Muscle layer of duodenum (tissue), 2 donors: ENCODE results near the gene CLDN34.

Experiments
- H3K27ac ChIP-seq: one replicate; pipeline ENCODE4 v1.7.0; 2013; ENCODE audit warnings: mild to moderate bottlenecking, low read length
- H3K27me3 ChIP-seq: one replicate; pipeline ENCODE4 v1.7.0; 2013; ENCODE audit warnings: low read depth, mild to moderate bottlenecking, control low read depth, low read length
- H3K36me3 ChIP-seq, 2 donors: one replicate each; pipeline ENCODE4 v1.7.0; 2013; ENCODE audit warnings: low read length in 2 of 2, control low read depth in 1 of 2, mild to moderate bottlenecking in 1 of 2; ENCODE audit not compliant: insufficient read depth in 2 of 2, control insufficient read depth in 1 of 2
- H3K4me1 ChIP-seq, 2 donors: one replicate each; pipeline ENCODE4 v1.7.0; 2013; ENCODE audit warnings: low read length in 2 of 2, mild to moderate bottlenecking in 2 of 2, control low read depth in 1 of 2, moderate library complexity in 1 of 2; ENCODE audit not compliant: insufficient read depth in 2 of 2, control insufficient read depth in 1 of 2
- H3K4me3 ChIP-seq, 2 donors: one replicate each; pipeline ENCODE4 v1.7.0; 2013; ENCODE audit warnings: low read length in 2 of 2, low read depth in 1 of 2, mild to moderate bottlenecking in 1 of 2
- H3K9me3 ChIP-seq, 2 donors: one replicate each; pipeline ENCODE4 v1.7.0; 2013; ENCODE audit warnings: low read length in 2 of 2, control low read depth in 1 of 2, mild to moderate bottlenecking in 1 of 2; ENCODE audit not compliant: control insufficient read depth in 1 of 2
- donor health status: healthy.

Gene CLDN34

DNA sequence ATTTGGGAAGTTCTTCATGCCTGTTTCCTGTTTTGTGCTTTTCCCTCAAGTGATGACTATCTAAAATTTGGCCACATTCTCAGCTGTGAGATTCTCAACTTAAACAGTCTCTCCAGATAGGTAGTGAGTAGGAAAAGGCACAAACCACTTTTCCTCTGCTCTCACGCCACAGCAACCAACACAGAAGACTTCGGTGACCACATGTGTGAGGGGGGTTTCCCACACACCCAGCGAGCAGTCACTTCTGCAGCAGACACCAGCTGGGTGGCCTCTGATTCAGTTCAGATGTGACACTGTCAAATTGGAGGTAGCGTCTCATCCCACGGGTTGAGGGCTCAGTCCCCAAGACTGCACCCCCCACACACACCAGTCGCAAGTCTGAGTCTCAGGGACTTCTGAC, 25.1 kb upstream of the CLDN34 start:
- Histone ChIP-seq H3K4me3 (no peak overlapping the region), H3K4me1 (no peaks in the 10 kb centered on the region), H3K36me3 (no peaks in the 10 kb centered on the region), H3K9me3 (no peaks in the 10 kb centered on the region), H3K27me3 (no peaks in the 10 kb centered on the region), H3K27ac (no peak overlapping the region)

GRCh38 chrX:9943420-9943819, 23.7 kb upstream of the CLDN34 start:
- H3K9me3 ChIP-seq = no peaks in the 10 kb centered on the region
- H3K4me3 ChIP-seq = no peak overlapping the region
- no peak overlapping the region for H3K27ac ChIP-seq
- H3K27me3 ChIP-seq = no peaks in the 10 kb centered on the region
- H3K36me3 ChIP-seq = no peaks in the 10 kb centered on the region
- no peaks in the 10 kb centered on the region for H3K4me1 ChIP-seq

- H3K27me3 ChIP-seq = no peaks in the 10 kb centered on the region
- H3K27ac ChIP-seq = no peak overlapping the region
- H3K4me1 ChIP-seq = no peaks in the 10 kb centered on the region
- H3K4me3 ChIP-seq = no peak overlapping the region
- H3K36me3 ChIP-seq = no peaks in the 10 kb centered on the region
- H3K9me3 ChIP-seq = no peaks in the 10 kb centered on the region
Measured at GRCh38 chrX:9947131-9947794, 19.9 kb upstream of the CLDN34 start.

GRCh38 chrX:9948406-9948805, 18.8 kb upstream of the CLDN34 start:
- H3K36me3 ChIP-seq = no peaks in the 10 kb centered on the region
- H3K9me3 ChIP-seq = peaks cover 0 to 2% of the 10 kb centered on the region in 2 donors
- H3K27ac ChIP-seq = no peak overlapping the region
- H3K27me3 ChIP-seq = no peaks in the 10 kb centered on the region
- no peak overlapping the region for H3K4me3 ChIP-seq
- H3K4me1 ChIP-seq = no peaks in the 10 kb centered on the region

GRCh38 chrX:9952300-9952699, 14.9 kb upstream of the CLDN34 start:
- Histone ChIP-seq H3K27me3 (no peaks in the 10 kb centered on the region), H3K9me3 (peaks cover 0 to 2% of the 10 kb centered on the region in 2 donors)

DNA sequence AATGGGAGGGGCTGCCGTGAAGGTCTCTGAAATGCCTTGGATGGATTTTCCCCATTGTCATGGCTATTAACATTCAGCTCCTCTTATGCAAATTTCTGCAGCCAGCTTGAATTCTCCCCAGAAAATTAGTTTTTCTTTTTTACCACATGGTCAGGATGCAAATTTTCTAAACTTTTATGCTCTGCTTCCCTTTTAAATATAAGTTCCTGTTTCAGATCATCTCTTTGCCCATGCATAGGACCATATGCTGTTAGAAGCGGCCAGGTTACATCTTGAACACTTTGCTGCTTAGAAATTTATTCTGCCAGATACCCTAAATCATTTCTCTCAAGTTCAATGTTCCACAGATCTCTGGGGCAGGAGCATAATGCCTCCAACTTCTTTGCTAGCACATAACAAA, 13.8 kb upstream of the CLDN34 start:
- H3K36me3 ChIP-seq = no peaks in the 10 kb centered on the region
- H3K27ac ChIP-seq = no peak overlapping the region
- H3K4me3 ChIP-seq = no peak overlapping the region
- no peaks in the 10 kb centered on the region for H3K4me1 ChIP-seq
- no peaks in the 10 kb centered on the region for H3K27me3 ChIP-seq
- H3K9me3 ChIP-seq = peaks cover 0 to 2% of the 10 kb centered on the region in 2 donors

More at GRCh38 chrX:9952300-9952699, 14.9 kb upstream of the CLDN34 start:
- no peaks in the 10 kb centered on the region for H3K4me1 ChIP-seq
- no peak overlapping the region for H3K4me3 ChIP-seq
- no peaks in the 10 kb centered on the region for H3K36me3 ChIP-seq
- no peak overlapping the region for H3K27ac ChIP-seq

- H3K36me3 ChIP-seq = no peaks in the 10 kb centered on the region
- H3K4me3 ChIP-seq = no peak overlapping the region
- no peak overlapping the region for H3K27ac ChIP-seq
- no peaks in the 10 kb centered on the region for H3K27me3 ChIP-seq
- H3K9me3 ChIP-seq = peaks cover 0 to 2% of the 10 kb centered on the region in 2 donors
- H3K4me1 ChIP-seq = no peaks in the 10 kb centered on the region
Measured at GRCh38 chrX:9955506-9955905, 11.7 kb upstream of the CLDN34 start.

DNA sequence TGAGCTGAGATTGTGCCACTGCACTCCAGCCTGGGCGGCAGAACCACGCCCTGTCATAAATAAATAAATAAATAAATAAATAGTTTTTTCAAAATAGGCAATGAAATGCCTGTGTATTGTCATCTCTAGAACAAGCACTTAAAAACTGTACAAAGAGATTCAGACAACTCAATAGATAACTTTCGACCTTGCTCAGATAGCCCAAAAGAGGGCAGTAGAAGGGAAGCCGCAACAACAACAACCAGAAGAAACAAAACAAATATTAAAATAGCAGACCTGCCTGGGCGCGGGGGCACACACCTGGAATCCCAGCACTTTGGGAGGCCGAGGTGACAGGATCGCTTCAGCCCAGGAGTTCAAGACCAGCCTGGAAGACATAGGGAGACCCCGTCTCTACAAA, 9.4 kb upstream of the CLDN34 start:
- H3K27me3 ChIP-seq = no peaks in the 10 kb centered on the region
- peaks cover 0 to 1% of the 10 kb centered on the region in 2 donors for H3K9me3 ChIP-seq
- no peaks in the 10 kb centered on the region for H3K36me3 ChIP-seq
- H3K4me1 ChIP-seq = no peaks in the 10 kb centered on the region
- no peak overlapping the region for H3K27ac ChIP-seq
- H3K4me3 ChIP-seq = no peak overlapping the region

DNA sequence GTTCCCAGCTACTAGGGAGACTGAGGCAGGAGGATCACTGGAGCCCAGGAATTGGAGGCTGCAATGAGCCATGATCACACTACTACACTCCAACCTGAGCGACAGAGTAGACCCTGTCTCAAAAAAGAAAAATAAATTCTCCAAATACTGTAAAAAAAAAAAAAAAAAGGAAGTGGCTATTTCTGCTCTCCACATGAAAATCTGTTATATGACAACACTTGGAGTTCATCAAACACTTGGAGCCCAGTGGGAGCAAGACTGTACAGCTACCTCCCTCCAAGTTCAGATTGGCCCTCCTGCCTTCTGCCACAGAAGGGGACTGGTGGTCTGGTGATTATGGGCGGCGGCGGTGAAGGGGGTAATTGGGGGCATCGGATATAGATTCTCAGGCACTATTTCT, 9.0 kb upstream of the CLDN34 start:
- Histone ChIP-seq H3K36me3 (no peaks in the 10 kb centered on the region), H3K4me3 (no peak overlapping the region)

DNA sequence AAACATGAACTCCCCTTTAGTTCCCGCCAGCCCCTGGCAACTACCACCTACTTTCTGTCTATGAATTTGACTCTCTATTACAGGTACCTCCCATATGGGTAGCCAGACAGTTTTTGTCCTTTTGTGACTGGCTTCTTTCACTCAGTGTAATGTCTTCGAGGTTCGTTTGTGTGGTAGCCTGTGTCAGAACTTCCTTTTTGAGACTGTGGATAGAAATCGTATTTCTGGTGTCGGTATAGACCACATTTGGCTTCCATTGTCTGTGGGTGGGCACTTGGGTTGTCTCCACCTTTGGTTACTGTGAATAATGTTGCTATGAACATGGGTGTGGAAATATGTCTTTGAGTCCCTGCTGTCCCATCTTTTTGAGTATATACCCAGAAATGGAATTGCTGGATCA, 5.4 kb upstream of the CLDN34 start:
- Histone ChIP-seq H3K36me3 (no peaks in the 10 kb centered on the region), H3K9me3 (no peaks in the 10 kb centered on the region), H3K27ac (no peak overlapping the region), H3K4me3 (no peak overlapping the region), H3K4me1 (no peaks in the 10 kb centered on the region), H3K27me3 (no peaks in the 10 kb centered on the region)

More for the DNA sequence above, 9.0 kb upstream of the CLDN34 start:
- no peaks in the 10 kb centered on the region for H3K4me1 ChIP-seq
- H3K27ac ChIP-seq = no peak overlapping the region
- no peaks in the 10 kb centered on the region for H3K27me3 ChIP-seq
- no peaks in the 10 kb centered on the region for H3K9me3 ChIP-seq

DNA sequence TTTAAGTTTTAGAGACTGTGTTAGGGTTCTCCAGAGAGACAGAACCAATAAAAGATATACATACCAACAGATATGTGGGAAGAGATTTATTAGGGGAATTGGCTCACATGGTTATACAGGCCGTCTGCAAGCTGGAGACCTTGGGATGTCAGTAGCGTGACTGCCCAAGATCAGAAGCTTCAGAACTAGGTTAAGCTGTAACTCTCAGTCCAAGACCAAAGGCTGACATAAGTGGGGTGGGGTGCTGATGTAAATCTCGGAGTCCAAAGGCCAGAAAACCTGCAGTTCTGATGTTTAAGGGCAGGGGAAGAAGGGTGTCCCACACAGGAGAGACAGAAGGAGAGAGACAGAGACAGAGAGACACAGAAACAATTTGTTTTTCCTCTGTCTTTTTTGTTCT, 10.5 kb downstream of the CLDN34 start:
- H3K4me1 ChIP-seq = no peaks in the 10 kb centered on the region
- no peak overlapping the region for H3K27ac ChIP-seq
- H3K4me3 ChIP-seq = no peak overlapping the region
- no peaks in the 10 kb centered on the region for H3K36me3 ChIP-seq
- H3K27me3 ChIP-seq = no peaks in the 10 kb centered on the region
- H3K9me3 ChIP-seq = peaks cover 0 to 2% of the 10 kb centered on the region in 2 donors

- no peaks in the 10 kb centered on the region for H3K36me3 ChIP-seq
- no peaks in the 10 kb centered on the region for H3K9me3 ChIP-seq
- H3K27me3 ChIP-seq = no peaks in the 10 kb centered on the region
- no peak overlapping the region for H3K27ac ChIP-seq
- no peak overlapping the region for H3K4me3 ChIP-seq
- H3K4me1 ChIP-seq = no peaks in the 10 kb centered on the region
Measured at GRCh38 chrX:9980401-9980800, 13.2 kb downstream of the CLDN34 start.
